Measurements from ENCODE around the gene FBXL17.

- TF ChIP-seq CTCF (IDR thresholded peaks at IDR 0.05) (no peak), ZFX (IDR thresholded peaks at IDR 0.05; ENCODE audit: borderline replicate concordance) (no peak)
Observed at GRCh38 chr5:107964722-107965121, 417.2 kb downstream of the FBXL17 start.

Data from 22Rv1 (cell line).